B cell (primary cell): ENCODE data around the gene NOC2L. TPM values are rescaled to one million over a fixed set of nuclear protein-coding genes. Genes with fewer than 3 reads are reported as not detected.

Experiments
- ATAC-seq: fragments of 200-7000 bp; cut with Tn5 transposase; one replicate; pipeline ENCODE4 v1.10.0; 2021; ENCODE audit warnings: low read depth, mild to moderate bottlenecking, moderate number of reproducible peaks, moderate library complexity
- CTCF ChIA-PET: fragments of 350-600 bp; sonication (Branson Sonifier 250); formaldehyde crosslinking; loops from one replicate; lab custom pipeline; 2021; ENCODE audit warnings: antibody characterized with exemption, inconsistent platforms; lab: Charles Lee
- POLR2A ChIA-PET: fragments of 350-600 bp; sonication (Branson Sonifier 250); formaldehyde crosslinking; loops from one replicate; lab custom pipeline; 2021; ENCODE audit warnings: antibody characterized with exemption; lab: Charles Lee
- DNase-seq: peaks from one replicate; pipeline ENCODE4 v3.0.0; 2013
- H2AFZ ChIP-seq: 2 replicates; pipeline ENCODE4 v1.6.1; 2012; ENCODE audit warnings: mild to moderate bottlenecking, low read depth, low read length; ENCODE audit not compliant: insufficient read depth, poor library complexity, severe bottlenecking
- H3K27ac ChIP-seq, 2 donors: 1 replicate in 1 of 2; 2 replicates in 1 of 2; pipeline ENCODE4 v1.5.1; 2012 to 2013; ENCODE audit warnings: low read length in 2 of 2, mild to moderate bottlenecking in 2 of 2, moderate library complexity in 1 of 2
- H3K27me3 ChIP-seq, 4 experiments: fragments of 200-600 bp in 1 of 4; sonication (generic) in 1 of 4; replicated peaks in 1 of 4; 1 replicate in 2 of 4; 2 replicates in 2 of 4; pipeline versions ENCODE4 v1.6.1 to v1.7.0; 2013 to 2016; ENCODE audit warnings: low read length in 3 of 4, mild to moderate bottlenecking in 2 of 4, mixed read lengths in 1 of 4, moderate library complexity in 1 of 4; ENCODE audit not compliant: insufficient read depth in 4 of 4, control insufficient read depth in 3 of 4; ENCODE audit errors: control extremely low read depth in 1 of 4
- H3K36me3 ChIP-seq, 2 experiments: replicated peaks in 1 of 2; 1 replicate in 1 of 2; 2 replicates in 1 of 2; pipeline versions ENCODE4 v1.6.1 to v1.7.1; 2013; ENCODE audit warnings: low read length in 1 of 2; ENCODE audit not compliant: insufficient read depth in 2 of 2, control insufficient read depth in 1 of 2; ENCODE audit errors: control extremely low read depth in 1 of 2, extremely low read depth in 1 of 2
- H3K4me1 ChIP-seq, 2 donors: fragments of 200-600 bp in 1 of 2; sonication (generic) in 1 of 2; 1 replicate in 1 of 2; 2 replicates in 1 of 2; pipeline versions ENCODE4 v1.5.1 to v1.6.1; 2013 to 2017; ENCODE audit warnings: low read length in 2 of 2; ENCODE audit not compliant: control insufficient read depth in 2 of 2, insufficient read depth in 2 of 2
- H3K4me2 ChIP-seq: replicated peaks from 2 replicates; pipeline ENCODE3; 2012; ENCODE audit warnings: mild to moderate bottlenecking, low read depth, low read length; ENCODE audit not compliant: poor library complexity, severe bottlenecking
- H3K4me3 ChIP-seq, 5 experiments: fragments of 200-600 bp in 1 of 5; sonication (generic) in 1 of 5; 1 replicate in 3 of 5; 2 replicates in 2 of 5; pipeline versions ENCODE4 v1.5.1 to v1.7.0; 2011 to 2016; ENCODE audit warnings: low read length in 4 of 5, mild to moderate bottlenecking in 4 of 5, low read depth in 2 of 5, control low read depth in 1 of 5, moderate library complexity in 1 of 5; ENCODE audit not compliant: insufficient read depth in 1 of 5; ENCODE audit errors: control extremely low read depth in 1 of 5, extremely low read depth in 1 of 5
- H3K79me2 ChIP-seq: fragments of 200-600 bp; sonication (generic); one replicate; pipeline ENCODE4 v1.6.0; 2016; ENCODE audit warnings: low read length; ENCODE audit not compliant: control insufficient read depth, insufficient read depth
- H3K9ac ChIP-seq: fragments of 200-600 bp; sonication (generic); 2 replicates; pipeline ENCODE4 v1.6.1; 2017; ENCODE audit warnings: mild to moderate bottlenecking, low read length, moderate library complexity
- H3K9me3 ChIP-seq, 3 donors: one replicate each; pipeline versions ENCODE4 v1.6.1 to v1.7.1; 2013; ENCODE audit warnings: low read length in 2 of 3; ENCODE audit not compliant: control insufficient read depth in 2 of 3, insufficient read depth in 1 of 3; ENCODE audit errors: control extremely low read depth in 1 of 3
- H4K20me1 ChIP-seq: 2 replicates; pipeline ENCODE4 v1.6.0; 2012; ENCODE audit warnings: mild to moderate bottlenecking, low read length; ENCODE audit not compliant: insufficient read depth, control insufficient read depth, poor library complexity, severe bottlenecking
- H3K27ac Mint-ChIP-seq: one replicate; pipeline ENCODE4 v1.8.0; 2021; ENCODE audit warnings: mixed read lengths
- H3K27me3 Mint-ChIP-seq: one replicate; pipeline ENCODE4 v1.8.0; 2021; ENCODE audit warnings: mixed read lengths
- H3K4me1 Mint-ChIP-seq: one replicate; pipeline ENCODE4 v1.8.0; 2021; ENCODE audit warnings: mixed read lengths
- H3K4me3 Mint-ChIP-seq: one replicate; pipeline ENCODE4 v1.8.0; 2021; ENCODE audit warnings: mixed read lengths
- H3K9me3 Mint-ChIP-seq: one replicate; pipeline ENCODE4 v1.8.0; 2022; ENCODE audit warnings: mixed read lengths; ENCODE audit not compliant: insufficient read depth
- CTCF ChIP-seq: fragments of 200-600 bp; IDR thresholded peaks from one replicate; pipeline ENCODE4 v1.8.0; 2022; ENCODE audit warnings: antibody characterized with exemption, mild to moderate bottlenecking
- EZH2 ChIP-seq: IDR thresholded peaks from 2 replicates; pipeline ENCODE4 v1.6.1; 2012; ENCODE audit warnings: borderline replicate concordance, low read depth, mild to moderate bottlenecking, moderate library complexity, low read length; ENCODE audit not compliant: insufficient read depth, poor library complexity, severe bottlenecking
- WGBS: methylation state at CpG from one replicate; pipeline ENCODE4 v1.1.5; 2013; ENCODE audit warnings: missing lambda C conversion rate; ENCODE audit not compliant: insufficient coverage; 5-methylcytosine and 5-hydroxymethylcytosine counted together
- intact Hi-C: fragments of 100-400 bp; cut with micrococcal nuclease; formaldehyde crosslinking; loops from one replicate; pipeline ENCODE4 v1.10.0; 2022
- polyA plus RNA-seq: library from polyadenylated mRNA; depleted of rRNA; stranded (reverse); fragments of >200 nt; gene quantifications from 2 replicates; pipeline ENCODE4 v1.2.3, GENCODE V29; 2012
- total RNA-seq, 2 donors: library from RNA; stranded (reverse); fragments of 120-200 nt in 1 of 2; gene quantifications; 1 replicate in 1 of 2; 2 replicates in 1 of 2; pipeline versions ENCODE4 v1.2.3 to v1.2.4, GENCODE V29; 2013 to 2022

The NOC2L gene
- total and polyA plus RNA-seq, 2 donors (not counting 1 experiment from before 2014, with no cell fraction given), result 48.0 to 64.1 TPM

GRCh38 chr1:924656-925560, 34.1 kb downstream of the NOC2L start:
- Histone ChIP-seq H3K27ac (no peak overlapping the region), H3K4me2 (peak overlapping the region; percentile 90), H3K36me3 (no peaks in the 10 kb centered on the region), H3K9me3 (peaks cover 0 to 18% (median 0%) of the 10 kb centered on the region in 3 donors), H4K20me1 (no peaks in the 10 kb centered on the region), H3K27me3 (peaks cover 0 to 79% (median 38%) of the 10 kb centered on the region in 4 experiments), H3K9ac (peak overlapping the region; percentile 54), H2AFZ (peak overlapping the region; percentile 54), H3K79me2 (no peaks in the 10 kb centered on the region), H3K4me1 (peaks cover 35 to 49% of the 10 kb centered on the region in 2 donors), H3K4me3 (peak overlapping the region in 3 of 5 experiments; percentile 38 to 58 (median 42))
- peak; percentile 56 for DNase-seq
- WGBS, result 1% methylated on average over 120 of the region's 120 CpGs
- ATAC-seq, result no peak
- Mint-ChIP-seq H3K4me1 (peaks cover 24% of the 10 kb centered on the region), H3K4me3 (peak overlapping the region; percentile 63), H3K27me3 (peaks cover 47% of the 10 kb centered on the region), H3K9me3 (no peaks in the 10 kb centered on the region), H3K27ac (no peak overlapping the region)
- ChIA-PET POLR2A (no interaction called here), CTCF (no interaction called here)
- TF ChIP-seq CTCF (no peak), EZH2 (peak; percentile 99)
- intact Hi-C loops, result no loop called here
